ENCODE results near the gene CD47.

The CD47 gene

DNA sequence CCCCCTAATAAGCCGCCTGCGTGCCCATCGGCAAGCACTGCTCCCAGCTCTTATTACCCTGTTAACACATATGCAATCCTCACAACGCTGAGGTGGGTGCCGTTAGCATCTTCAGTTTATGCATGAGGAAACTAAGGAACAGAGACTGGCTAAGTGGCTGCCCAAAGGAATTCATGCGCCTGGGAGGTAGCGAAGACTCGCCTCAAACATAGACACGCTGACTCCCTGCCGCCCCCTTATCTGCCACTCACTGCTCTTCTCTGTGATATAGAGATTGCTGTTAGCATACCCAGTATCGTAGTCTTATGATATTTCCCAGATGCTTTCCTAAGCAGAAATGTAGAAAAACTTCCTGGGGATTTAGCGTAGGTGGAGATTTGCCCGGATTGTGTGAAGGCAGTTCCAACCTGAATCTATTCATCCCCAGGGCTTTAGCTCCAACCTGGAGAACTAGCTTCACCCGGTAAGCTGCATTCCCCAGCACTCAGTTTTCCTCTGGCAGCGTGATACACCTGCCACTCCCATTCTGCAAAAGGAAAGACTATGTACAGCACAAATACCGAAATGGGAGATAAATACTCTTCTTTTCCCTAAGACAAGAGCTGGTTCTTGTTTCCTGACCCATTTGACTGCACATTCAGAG, 23.7 kb upstream of the CD47 start:
- DNase-seq: no peak

DNA sequence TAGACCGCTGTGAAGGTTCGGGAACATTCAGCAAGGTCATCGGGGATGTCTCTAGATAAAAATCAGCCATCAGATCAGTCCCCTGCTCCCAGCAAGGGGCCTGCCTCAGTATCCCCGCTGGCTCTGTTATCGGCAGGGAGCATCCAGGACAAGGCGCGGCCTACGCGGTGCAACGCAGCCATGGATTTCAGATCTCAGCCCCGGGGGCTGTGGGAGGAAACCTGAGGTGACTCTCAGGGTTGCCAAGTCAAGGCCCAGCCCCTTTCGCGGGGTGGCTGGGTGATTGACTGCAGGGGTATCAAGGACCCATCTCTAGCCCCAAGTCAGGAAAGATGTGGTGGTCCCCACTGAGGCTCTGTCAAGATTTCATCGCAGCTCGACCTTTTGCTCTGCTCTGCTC, 23.1 kb upstream of the CD47 start:
- no peak for DNase-seq

DNA sequence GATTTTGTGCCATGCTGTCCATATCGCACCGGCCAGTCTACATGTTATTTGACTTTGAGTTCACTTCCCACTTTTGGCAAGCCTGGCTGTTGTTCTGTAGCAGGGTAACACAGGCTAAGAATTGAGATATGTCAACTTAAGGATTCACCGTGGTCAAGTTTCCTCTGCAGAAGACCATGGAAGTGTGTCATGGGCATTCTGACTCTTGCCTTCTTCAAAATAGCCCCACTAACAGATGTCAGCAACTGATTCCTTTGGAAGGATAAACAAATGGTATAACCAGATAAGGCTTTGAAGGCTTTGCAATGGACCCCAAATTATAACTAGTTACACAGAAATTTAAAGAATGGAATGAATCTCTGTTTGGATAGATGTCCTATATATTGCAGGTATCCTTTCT, 20.1 kb upstream of the CD47 start:
- no peak for DNase-seq

DNA sequence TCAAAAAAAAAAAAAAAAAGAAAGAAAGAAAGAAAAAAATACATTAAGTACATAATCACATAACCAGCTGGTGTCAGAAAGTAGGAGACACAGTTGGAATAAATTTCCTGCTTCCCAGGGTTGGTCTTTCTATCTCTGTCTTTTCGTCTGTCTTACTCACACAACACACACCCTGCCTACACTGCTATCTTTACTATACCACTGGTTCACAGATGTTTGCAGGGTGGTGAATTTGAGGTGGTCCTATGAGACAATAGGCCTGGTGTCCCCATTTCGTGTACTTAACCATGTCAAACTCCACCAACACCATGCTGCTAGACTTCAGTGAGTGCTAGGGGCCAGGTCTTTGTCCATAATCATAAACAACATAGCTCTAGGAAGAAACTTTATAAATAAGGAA, 17.6 kb upstream of the CD47 start:
- DNase-seq: no peak

DNA sequence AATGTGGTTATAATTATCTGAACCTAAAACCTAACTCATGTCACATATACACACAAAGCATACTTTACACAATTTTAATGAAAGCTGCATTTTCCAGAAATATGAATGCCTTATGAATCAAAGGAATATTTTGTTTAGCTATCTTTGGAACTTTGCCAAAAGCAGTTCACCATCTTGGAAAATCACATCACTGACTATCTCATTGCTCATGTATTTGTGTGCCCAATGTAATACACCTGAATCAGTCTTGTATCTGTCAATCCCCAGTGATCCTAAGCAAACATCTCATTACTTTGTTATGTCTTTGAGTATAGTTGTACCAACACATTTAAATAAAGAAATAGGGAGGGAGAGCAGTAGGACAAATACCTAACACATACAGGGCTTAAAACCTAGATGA, 15.6 kb upstream of the CD47 start:
- no peak for DNase-seq

DNA sequence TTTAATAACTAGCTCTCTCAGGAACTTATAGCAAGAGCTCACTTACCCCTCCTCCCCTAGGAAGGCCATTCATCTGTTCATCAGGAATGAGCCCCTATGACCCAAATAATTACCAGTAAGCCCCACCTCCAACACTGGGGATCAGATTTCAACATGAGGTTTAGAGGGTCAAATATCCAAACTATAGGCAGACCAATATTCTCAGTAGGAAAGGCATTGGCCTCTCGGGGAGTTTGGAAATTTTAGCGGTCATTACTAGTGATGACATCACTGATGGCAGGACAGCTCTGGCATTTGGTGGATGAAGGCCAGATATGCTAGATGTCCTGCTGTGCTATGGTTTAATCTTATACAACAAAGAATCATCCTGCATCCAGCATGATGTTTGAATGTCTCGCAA, 15.2 kb upstream of the CD47 start:
- no peak for DNase-seq

DNA sequence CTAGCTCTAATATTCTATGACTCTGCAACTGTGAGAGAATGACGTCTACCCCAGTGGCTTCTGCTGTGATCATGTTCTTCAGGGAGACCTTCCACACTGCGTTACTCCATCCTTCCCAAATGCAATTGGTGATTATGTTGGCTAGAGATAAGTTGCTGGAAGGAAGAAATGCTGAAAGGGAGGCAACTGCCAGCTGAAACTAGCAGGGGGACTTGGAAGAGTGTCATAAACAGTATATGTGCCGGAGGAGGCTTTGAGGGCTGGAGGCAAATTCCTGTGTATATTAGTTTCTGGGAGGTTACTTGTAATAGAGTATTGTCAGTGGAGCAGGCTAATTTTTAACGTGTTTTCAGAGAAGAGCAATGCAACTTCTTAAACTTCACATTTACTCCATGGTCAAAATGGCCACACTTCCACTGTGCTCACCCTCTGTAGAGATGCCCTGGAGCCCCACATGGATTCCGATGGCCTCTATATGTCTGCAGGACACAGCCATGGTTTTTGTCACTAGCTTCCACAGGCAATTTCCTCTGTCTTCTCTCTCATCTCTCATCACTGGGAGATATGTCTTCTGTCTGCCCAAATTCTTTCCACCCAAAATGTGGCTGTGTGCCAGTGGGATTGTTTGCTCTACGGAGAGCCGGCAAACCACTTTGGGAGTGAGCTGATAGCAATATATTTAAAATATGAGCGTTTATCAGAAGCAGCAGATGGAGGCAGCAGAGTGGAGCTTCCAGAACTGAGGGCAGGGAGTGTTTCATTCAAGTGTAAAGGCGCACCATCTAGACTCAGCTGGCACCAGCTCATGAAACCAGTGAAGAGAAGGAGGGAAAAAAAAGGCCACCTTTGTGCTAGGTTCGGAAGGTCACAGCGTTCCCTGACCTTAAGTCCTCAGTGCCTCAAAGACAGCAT, 13.3 kb upstream of the CD47 start:
- DNase-seq: no peak

DNA sequence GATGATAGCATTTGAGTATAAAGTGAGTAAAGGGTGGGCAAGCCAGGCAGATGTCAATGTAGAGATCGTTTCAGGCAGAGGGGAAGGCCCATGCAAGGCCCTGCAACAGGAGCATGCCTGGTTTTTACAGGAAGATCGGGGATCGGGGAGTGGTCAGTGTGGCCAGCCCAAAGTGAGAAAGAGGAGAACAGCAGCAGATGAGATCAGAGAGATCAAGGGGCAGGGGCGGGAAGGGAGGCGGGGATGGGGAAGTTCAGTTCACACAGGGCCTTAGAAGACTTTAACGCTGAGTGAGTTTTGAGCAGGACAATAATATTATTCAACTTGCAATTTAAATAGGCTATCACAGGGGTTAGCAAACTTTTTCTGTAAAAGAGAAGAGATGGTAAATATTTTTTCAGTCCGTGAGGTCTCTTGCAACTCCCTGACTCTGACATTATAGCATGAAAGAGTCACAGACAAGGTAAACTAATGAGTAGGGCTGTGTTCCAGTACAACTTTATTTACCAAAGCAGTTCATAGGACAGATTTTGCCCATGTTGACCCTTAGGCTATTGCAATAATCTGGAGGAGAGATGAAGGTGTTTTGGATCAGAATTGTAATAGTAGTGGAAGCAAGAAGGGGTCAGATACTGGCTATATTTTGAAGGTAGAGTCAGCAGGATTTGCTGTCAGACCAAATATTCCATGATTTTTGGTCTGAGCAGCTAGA, 12.4 kb upstream of the CD47 start:
- no peak for DNase-seq

DNA sequence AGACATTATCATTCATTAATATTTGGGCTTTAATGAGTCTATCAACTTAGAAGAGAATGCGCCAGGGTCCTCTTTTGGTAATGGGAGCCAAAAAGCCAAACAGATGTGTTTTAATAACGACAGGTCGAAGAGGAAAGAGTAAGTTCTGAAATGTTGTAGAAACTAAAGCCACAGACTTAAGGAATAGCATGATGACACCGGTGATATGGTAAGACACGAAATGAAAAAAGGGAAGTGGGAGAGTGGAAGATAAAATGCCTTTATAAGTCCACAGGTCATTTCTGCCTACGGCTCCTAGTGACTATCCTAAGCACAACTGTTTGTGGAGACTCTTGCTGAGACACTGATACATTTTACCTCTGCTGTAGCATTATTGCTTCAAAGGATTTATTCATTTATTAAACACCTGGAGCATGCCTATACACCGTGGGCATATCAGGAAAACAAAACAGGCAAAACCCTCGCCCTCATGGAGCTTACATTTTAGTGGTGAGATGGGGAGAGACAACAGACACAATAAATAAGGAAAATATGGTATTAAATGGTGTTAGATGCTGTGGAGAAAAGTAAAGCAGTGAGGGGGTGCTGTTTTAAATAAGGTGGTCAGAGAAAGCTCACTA, 11.7 kb upstream of the CD47 start:
- DNase-seq: no peak

DNA sequence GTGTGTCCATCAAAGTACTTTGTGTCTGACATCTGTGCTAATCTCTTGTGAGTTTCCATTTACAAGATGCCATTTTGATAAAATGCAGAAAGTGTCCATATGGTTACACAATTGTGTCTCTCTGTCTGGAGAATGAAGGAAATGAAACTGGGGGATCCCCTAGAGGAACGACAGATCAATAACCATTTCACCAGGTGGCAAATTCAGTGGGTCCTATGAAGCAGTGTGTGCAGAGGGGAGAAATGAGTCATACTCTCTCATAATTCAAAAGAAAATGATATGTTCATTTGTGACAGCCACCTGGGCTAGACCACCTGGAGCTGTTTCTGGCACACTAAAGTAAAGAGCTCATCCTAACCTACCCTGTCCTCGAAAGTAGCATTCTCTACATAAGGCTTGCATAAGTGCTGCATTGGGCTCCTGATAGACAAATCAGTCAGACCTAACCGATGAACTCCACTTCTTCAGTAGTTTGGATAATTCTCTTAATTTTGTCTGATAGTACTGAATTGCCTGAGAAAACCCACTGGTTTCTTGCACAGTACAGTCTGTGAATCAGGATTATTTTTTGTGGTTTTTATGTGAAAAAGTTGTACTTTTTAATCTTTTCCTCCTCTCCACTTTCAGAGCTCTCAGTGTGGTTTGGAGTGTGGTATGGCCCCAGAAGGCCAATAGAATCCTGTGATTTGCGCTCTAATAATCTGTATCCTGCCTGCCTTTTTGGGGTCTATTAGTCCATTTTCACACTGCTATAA, 10.3 kb upstream of the CD47 start:
- no peak for DNase-seq

DNA sequence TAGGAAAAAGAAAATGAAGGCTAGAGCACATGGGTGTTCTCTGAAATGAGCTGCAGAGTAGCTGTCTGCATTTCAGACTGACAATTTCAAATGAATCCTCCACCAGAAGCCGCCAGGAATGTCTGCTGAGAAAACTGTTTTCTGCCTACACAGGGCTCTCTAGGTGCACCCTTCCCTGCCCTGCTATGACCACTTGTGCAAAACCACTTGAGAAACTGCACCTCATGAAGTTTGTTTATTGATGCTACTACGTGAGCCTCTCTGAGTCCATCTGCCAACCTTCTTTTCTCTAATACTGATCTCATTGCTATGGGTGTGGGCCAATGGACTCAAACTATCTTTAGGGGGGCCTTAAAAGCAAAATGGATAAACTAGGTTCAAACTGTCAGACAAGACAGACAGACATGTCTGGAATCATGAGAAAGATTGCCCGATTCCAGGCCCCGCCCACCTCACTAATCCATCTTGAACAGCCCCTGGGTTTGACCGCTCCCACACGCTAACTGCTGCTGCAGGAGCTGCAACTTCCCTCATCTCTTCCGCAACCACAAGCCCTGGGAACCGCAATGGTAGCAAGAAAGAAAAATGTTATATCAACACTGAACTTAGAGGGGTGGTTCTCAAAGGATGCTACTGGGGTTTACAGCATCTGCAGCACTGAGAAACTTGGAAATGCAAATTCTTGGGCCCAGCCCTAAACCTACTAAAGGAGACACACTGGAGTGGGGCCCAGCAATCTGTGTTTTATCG, 9.0 kb upstream of the CD47 start:
- DNase-seq: no peak

DNA sequence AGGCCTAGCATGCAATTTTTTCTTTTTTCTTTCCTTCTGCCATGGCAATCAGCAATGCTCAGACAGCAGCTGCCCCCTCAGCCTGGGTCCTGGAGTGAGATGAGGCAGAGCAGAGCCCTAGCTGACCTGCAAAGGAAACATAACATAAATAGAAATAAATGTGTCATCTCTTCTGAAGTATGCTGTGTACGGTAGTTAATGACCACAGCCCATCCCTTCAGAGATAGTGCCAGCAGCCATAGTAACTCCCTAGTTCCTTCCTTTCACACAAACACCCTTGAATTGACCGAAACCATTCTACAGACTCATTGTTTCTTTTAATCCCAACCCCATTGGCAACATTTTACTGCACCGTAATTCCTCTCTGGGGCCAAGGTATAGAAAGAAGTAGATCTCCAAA, 8.4 kb upstream of the CD47 start:
- no peak for DNase-seq

DNA sequence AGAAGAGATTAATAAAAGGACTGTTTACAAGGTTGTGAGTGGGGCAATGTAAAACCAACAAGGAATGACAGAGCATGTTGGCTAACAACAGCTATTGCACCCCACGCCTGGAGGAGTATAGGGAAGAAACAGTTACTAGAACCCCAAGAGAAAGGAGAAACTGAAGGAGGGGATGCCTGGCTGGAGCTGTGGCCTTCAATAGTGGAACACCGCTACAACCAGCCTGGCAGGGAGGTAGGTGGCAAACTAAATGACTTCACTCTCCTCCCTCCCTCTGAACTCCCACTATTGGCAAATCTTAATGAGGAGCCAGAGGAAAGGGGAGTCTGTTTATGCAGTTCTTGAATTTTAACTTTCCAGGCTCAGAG, 7.2 kb upstream of the CD47 start:
- no peak for DNase-seq

DNA sequence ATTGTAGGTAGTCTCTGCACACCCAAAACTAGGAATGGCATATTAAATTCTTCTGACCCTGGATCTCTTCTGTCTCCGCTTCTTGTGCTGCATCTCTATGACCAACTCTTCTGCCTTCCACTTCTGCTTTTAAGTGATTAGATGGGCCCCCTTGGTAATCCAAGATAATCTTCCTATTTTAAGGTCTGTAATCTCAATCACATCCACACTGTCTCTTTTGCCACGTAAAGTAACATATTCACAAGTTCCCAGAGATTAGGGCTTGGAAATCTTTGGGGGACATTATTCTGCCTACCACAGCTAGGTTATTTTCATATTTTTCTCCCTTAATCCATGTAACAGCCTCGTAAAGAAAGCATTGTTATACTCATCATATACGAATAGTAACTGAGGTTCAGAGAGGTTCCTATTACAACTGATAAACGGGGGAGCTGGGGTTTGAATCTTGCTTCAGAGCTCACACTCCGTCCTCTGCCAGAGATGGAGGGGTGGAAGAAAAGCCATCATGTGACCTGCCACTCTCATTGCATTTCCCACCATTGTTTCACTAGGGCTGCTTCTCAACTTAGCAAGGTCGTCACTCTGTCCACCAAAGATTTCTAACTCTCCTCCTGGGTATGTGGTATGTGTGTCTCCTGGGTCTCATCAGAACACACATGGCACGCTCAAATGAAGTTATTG, 6.6 kb upstream of the CD47 start:
- DNase-seq: no peak

DNA sequence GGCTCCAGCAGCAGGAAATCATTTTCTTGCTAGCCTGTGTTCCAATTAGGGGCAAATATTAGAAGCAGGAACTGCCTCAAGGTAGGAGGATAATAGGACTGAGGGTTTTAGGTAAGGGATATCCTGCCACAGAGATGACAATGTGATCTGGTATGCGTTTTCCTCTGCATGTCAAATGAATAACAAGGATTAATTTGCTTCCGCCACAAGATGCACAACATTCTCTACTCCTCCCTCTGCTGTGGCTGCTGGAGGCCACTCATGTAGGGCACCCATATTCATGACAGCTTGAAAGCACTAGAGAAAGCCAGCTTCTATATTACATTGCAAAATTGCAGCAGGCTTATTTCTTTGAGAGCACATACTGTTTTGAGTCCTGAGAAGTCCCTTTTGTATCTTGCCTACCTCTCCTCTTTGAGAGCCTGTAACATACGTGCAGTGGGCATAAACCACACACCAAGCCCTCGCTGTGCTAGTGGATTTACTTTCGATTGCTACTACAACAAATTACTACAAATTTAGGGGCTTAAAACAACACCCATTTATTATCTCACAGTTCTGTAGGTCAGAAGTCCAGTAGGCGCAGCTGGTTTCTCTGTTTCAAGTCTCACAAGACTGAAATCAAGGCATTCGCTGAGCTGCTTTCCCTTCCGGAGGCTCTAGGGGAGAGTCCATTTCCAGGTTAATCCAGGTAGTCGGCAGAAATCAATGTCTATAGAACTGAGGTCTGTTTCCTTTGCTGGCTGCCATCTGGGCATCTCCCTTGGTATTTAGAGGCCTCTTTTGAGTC, 5.9 kb upstream of the CD47 start:
- DNase-seq: no peak

DNA sequence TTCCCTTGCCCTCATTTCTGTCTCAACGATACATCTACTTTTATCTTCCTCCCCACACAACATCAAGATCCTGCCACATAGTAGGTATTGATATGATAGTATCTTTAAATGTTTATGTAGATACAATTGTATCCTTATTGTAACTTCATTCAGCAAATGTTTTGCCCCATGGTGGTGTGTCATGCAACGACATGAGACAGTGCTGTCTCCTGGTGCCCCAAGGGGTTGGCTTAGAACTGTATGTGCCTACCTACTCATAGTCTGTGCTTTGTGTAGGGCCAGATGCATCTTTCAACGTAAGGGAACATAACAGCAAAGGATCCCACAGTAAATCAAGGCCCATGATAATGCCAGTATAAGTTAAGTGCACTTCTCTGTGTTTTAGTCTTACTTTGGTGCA, 2.8 kb upstream of the CD47 start:
- DNase-seq: no peak

DNA sequence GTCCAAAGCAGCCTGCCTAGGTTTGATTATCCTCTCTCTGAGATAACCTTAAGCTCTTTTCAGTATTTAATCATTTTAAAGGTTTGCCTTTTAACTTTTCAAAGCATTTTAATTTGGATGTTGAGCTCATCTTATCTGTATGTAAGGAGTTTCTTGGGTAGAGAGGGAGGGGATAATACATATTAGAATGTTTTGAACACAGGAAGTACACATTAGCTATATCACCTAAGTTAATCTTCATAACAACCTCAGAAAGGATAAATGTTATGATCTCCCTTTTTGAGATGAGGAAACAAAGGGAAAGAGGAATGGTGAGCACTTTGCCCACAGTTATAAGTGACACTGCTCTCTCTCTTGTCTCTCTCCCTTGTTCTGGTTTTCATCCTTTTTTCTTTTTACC, 2.2 kb upstream of the CD47 start:
- no peak for DNase-seq

DNA sequence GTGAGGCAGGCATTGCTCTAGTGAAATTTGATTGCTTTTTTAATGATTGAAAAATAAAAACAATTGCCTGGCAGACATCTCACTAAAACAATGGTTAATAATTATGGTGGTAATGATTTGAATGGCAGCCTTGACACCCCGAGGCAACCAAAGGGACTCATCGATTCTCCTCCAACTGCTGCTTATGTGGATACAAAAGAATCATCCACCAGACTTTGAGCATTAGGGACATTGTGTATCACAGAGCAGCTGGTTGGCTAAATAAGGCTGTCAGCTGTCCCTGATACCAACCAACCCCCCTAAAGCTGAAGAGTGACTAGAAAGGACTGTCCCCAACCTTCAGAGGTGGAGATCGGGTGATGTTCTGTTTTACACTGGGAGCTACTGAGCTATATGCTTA, 1.7 kb upstream of the CD47 start:
- DNase-seq: no peak

DNA sequence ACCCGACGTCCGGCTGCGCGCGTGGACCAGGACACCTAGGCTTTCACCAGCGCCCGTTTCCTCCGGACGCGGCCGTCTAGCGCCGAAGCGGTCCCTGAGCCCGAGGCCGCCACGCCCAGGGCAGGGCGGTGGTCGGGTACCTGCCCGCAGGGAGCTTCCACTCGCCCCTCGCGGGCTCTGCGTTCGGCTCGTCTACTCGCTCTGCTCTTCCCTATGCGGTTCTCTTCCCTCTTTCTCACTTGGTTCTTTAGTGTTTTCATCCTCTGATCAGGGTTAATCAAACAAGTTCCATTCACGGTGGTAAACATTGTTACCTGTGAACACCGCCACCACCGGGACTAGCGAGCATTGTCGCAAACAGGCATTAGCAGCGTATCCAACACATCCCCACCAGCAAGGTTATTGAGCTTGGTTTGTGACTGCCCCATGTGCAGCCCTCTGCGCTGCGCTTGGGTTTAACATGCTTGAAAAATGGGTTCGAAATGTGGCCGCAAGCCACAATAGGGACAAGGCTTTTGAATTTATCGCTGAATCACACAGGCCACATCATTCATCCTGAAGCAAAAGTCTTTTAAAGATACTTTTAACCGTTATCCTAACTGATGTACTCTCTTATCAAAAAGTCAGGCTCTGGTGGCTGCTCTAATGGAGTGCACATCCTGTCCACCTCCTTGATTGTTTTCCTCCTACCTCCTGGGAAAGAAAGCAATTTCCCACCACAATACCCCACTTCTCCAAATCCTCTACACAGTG, 843 bp upstream of the CD47 start:
- DNase-seq: peak; percentile 36

All from NK-92 treated with Interleukin-12 subunit alpha and Interleukin-12 subunit beta, amount 100 ng/mL, for 24 hours (cell line).